IPS DF 4.7 (cell line): ENCODE results near the gene CPNE9.

ENCODE experiments used
- DNase-seq: peaks from one replicate; pipeline ENCODE4 v3.0.0-alpha.2; 2013; ENCODE audit warnings: low spot score; ENCODE audit errors: extremely low read depth

CPNE9 gene

GRCh38 chr3:9777694-9778021 lies 74.0 kb downstream of the CPNE9 start:
- DNase-seq: no peak

DNA sequence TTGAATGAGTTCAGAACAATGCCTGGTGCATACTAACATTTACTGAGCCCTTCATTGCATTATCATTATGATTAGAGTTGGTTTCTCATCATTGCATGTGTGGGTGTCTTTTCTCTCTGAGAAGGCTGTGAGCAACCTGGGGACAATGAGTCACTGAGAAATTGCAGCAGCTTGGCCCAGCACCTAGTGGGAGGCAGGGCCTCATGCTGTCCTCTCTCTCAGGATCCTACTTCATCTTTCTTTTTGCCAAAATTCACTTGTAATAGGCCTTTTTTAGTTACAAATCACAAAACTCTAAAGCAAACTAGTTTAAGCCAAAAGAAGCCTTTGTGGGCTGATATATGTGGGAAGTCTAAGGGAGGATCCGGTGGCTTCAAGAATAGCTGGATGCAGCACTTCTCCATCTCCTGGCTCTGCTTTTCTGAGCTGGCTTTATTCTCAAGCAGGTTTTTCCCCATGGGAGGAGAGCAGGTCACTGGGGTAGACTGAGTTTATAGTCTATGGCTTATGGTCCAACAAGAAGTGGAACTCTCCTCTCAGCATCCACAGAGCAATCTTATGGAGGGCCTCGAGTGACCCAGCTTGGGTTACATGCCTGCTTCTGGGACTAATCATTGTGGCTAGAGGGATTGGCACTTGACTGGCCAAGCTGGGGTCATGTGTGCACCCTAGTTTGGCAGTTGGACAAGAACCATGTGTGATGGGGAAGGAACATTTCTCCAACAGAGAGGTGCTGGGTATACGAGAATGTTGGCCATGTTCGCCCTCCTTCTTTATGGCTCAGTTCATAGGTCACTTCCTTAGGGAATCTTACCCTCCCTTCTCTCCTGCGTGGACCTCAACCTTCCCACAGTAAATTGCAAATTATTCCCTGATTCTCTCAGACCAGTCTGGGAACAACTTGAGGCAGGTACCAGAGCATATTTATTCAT lies 74.8 kb downstream of the CPNE9 start:
- no peak for DNase-seq

DNA sequence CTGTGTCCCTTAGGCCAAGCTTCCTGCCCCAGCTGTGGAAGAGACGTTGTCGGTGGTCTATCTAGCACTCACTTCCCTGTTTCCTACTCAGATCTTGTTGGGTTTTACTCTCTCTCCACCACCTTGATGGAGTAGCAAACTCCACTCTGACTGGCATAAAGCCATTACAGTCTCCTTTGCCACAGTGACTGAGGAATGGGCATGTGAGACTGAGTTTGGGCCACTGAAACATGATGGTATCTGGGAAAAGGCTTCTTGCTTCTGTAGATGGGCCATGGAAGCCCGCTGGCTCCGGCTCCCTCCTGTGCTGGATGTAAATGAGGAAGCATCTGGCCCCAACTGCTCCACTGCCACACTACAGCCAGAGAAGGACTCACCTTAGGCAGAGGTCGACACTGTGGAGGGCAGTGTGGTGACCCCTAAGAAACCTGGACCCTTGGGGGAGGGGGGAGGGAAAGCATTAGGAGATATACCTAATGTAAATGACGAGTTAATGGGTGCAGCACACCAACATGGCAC lies 75.5 kb downstream of the CPNE9 start:
- no peak for DNase-seq
